ENCODE results near the gene LONP2.

GRCh38 chr16:48382131-48382530 lies 138.0 kb downstream of the LONP2 start:
- TF ChIP-seq CTCF (IDR thresholded peaks at IDR 0.05) (no peak), POLR2A (IDR thresholded peaks at IDR 0.05; ENCODE audit: low read depth) (no peak), EP300 (IDR thresholded peaks at IDR 0.05) (no peak), POLR2AphosphoS5 (IDR thresholded peaks at IDR 0.05) (no peak)

Measured in esophagus muscularis mucosa (tissue), 4 donors.